Measurements from ENCODE around the gene SH3BGR. TPM values are rescaled to one million over a fixed set of nuclear protein-coding genes. Genes with fewer than 3 reads are reported as not detected.

Gene SH3BGR
- total and polyA plus RNA-seq, 2 donors (not counting 1 experiment from before 2014, with no cell fraction given): 1.8 to 6.8 TPM

- Histone ChIP-seq H3K9me3 (ENCODE audit: control insufficient read depth, insufficient read depth, low read depth, low read length) (no peaks in the 10 kb centered on the region), H3K9ac (ENCODE audit: insufficient read depth, low read length) (no peak overlapping the region), H2AFZ (ENCODE audit: low read length) (no peak overlapping the region), H3K79me2 (ENCODE audit: control insufficient read depth, insufficient read depth, low read length) (no peaks in the 10 kb centered on the region), H3K27ac (ENCODE audit: insufficient read depth, low read length) (no peak overlapping the region), H3K4me2 (ENCODE audit: extremely low read depth, insufficient read depth, low read length) (no peak overlapping the region), H3K4me1 (ENCODE audit: control insufficient read depth, extremely low read depth, insufficient read depth, low read length) (no peaks in the 10 kb centered on the region), H3K36me3 (ENCODE audit: control insufficient read depth, insufficient read depth, low read length) (no peaks in the 10 kb centered on the region), H4K20me1 (ENCODE audit: control insufficient read depth, extremely low read depth, insufficient read depth, low read length) (no peaks in the 10 kb centered on the region), H3K4me3 (replicated peaks in 1 of 4; ENCODE audit: control extremely low read depth in 1 of 4, insufficient read depth in 1 of 4, low read depth in 3 of 4, low read length in 4 of 4) (no peak overlapping the region), H3K27me3 (ENCODE audit: control insufficient read depth, insufficient read depth, low read length) (no peaks in the 10 kb centered on the region)
- DNase-seq (ENCODE audit: low read depth in 2 of 2): no peak
- TF ChIP-seq CTCF (conservative IDR thresholded peaks at IDR 0.05 in 1 of 2, IDR thresholded peaks at IDR 0.05 in 1 of 2; ENCODE audit: low read depth in 1 of 2, low read length in 2 of 2): peak in 1 of 2 donors; percentile 29
- TF ChIP-seq EZH2 (IDR thresholded peaks at IDR 0.05; ENCODE audit: low read length, missing control alignments): no peak
Measured at GRCh38 chr21:39456665-39457064, 4.9 kb downstream of the SH3BGR start.

- Histone ChIP-seq H3K27me3 (ENCODE audit: control insufficient read depth, insufficient read depth, low read length) (no peaks in the 10 kb centered on the region), H3K4me1 (ENCODE audit: control insufficient read depth, extremely low read depth, insufficient read depth, low read length) (no peaks in the 10 kb centered on the region), H3K27ac (ENCODE audit: insufficient read depth, low read length) (no peak overlapping the region), H3K36me3 (ENCODE audit: control insufficient read depth, insufficient read depth, low read length) (no peaks in the 10 kb centered on the region), H3K79me2 (ENCODE audit: control insufficient read depth, insufficient read depth, low read length) (no peaks in the 10 kb centered on the region), H2AFZ (ENCODE audit: low read length) (no peak overlapping the region), H3K4me3 (replicated peaks in 1 of 4; ENCODE audit: control extremely low read depth in 1 of 4, insufficient read depth in 1 of 4, low read depth in 3 of 4, low read length in 4 of 4) (no peak overlapping the region), H4K20me1 (ENCODE audit: control insufficient read depth, extremely low read depth, insufficient read depth, low read length) (no peaks in the 10 kb centered on the region), H3K4me2 (ENCODE audit: extremely low read depth, insufficient read depth, low read length) (no peak overlapping the region), H3K9ac (ENCODE audit: insufficient read depth, low read length) (no peak overlapping the region), H3K9me3 (ENCODE audit: control insufficient read depth, insufficient read depth, low read depth, low read length) (no peaks in the 10 kb centered on the region)
- DNase-seq (ENCODE audit: low read depth in 2 of 2): no peak
- TF ChIP-seq EZH2 (IDR thresholded peaks at IDR 0.05; ENCODE audit: low read length, missing control alignments) (no peak), CTCF (conservative IDR thresholded peaks at IDR 0.05 in 1 of 2, IDR thresholded peaks at IDR 0.05 in 1 of 2; ENCODE audit: low read depth in 1 of 2, low read length in 2 of 2) (no peak)
Measured at GRCh38 chr21:39461419-39461818, 9.6 kb downstream of the SH3BGR start.

- no peak overlapping the region for H2AFZ ChIP-seq (ENCODE audit: low read length)
- H3K9ac ChIP-seq (ENCODE audit: insufficient read depth, low read length): no peak overlapping the region
- DNase-seq (ENCODE audit: low read depth in 2 of 2): no peak
- no peaks in the 10 kb centered on the region for H3K27me3 ChIP-seq (ENCODE audit: control insufficient read depth, insufficient read depth, low read length)
- TF ChIP-seq EZH2 (IDR thresholded peaks at IDR 0.05; ENCODE audit: low read length, missing control alignments) (no peak), CTCF (conservative IDR thresholded peaks at IDR 0.05 in 1 of 2, IDR thresholded peaks at IDR 0.05 in 1 of 2; ENCODE audit: low read depth in 1 of 2, low read length in 2 of 2) (no peak)
- H3K79me2 ChIP-seq (ENCODE audit: control insufficient read depth, insufficient read depth, low read length): no peaks in the 10 kb centered on the region
- no peak overlapping the region for H3K4me2 ChIP-seq (ENCODE audit: extremely low read depth, insufficient read depth, low read length)
- H3K4me3 ChIP-seq (replicated peaks in 1 of 4; ENCODE audit: control extremely low read depth in 1 of 4, insufficient read depth in 1 of 4, low read depth in 3 of 4, low read length in 4 of 4): no peak overlapping the region
- H3K27ac ChIP-seq (ENCODE audit: insufficient read depth, low read length): no peak overlapping the region
- no peaks in the 10 kb centered on the region for H3K9me3 ChIP-seq (ENCODE audit: control insufficient read depth, insufficient read depth, low read depth, low read length)
- no peaks in the 10 kb centered on the region for H3K36me3 ChIP-seq (ENCODE audit: control insufficient read depth, insufficient read depth, low read length)
- H3K4me1 ChIP-seq (ENCODE audit: control insufficient read depth, extremely low read depth, insufficient read depth, low read length): no peaks in the 10 kb centered on the region
- no peaks in the 10 kb centered on the region for H4K20me1 ChIP-seq (ENCODE audit: control insufficient read depth, extremely low read depth, insufficient read depth, low read length)
Measured at GRCh38 chr21:39463308-39463707, 11.5 kb downstream of the SH3BGR start.

Measured in fibroblast of lung (primary cell).